Duodenal mucosa (tissue), 2 donors: ENCODE data around the gene NME3.

Experiments
- H3K27ac ChIP-seq: one replicate; pipeline ENCODE4 v1.7.0; 2013; ENCODE audit warnings: low read depth, low read length
- H3K27me3 ChIP-seq, 2 donors: one replicate each; pipeline ENCODE4 v1.7.0; 2013; ENCODE audit warnings: low read length in 2 of 2, control low read depth in 1 of 2; ENCODE audit not compliant: insufficient read depth in 2 of 2, control insufficient read depth in 1 of 2
- H3K36me3 ChIP-seq, 2 donors: one replicate each; pipeline ENCODE4 v1.7.0; 2013; ENCODE audit warnings: low read length in 2 of 2, control low read depth in 1 of 2; ENCODE audit not compliant: insufficient read depth in 2 of 2, control insufficient read depth in 1 of 2
- H3K4me1 ChIP-seq, 2 donors: one replicate each; pipeline ENCODE4 v1.7.0; 2013; ENCODE audit warnings: low read length in 2 of 2, control low read depth in 1 of 2; ENCODE audit not compliant: insufficient read depth in 2 of 2, control insufficient read depth in 1 of 2
- H3K4me3 ChIP-seq, 2 donors: one replicate each; pipeline ENCODE4 v1.7.0; 2013; ENCODE audit warnings: low read length in 2 of 2, low read depth in 1 of 2
- H3K9ac ChIP-seq, 2 donors: one replicate each; pipeline ENCODE4 v1.7.0; 2013; ENCODE audit warnings: low read length in 2 of 2, low read depth in 1 of 2
- H3K9me3 ChIP-seq, 2 donors: one replicate each; pipeline ENCODE4 v1.7.0; 2013; ENCODE audit warnings: low read length in 2 of 2, control low read depth in 1 of 2; ENCODE audit not compliant: control insufficient read depth in 1 of 2

NME3 gene

GRCh38 chr16:1781254-1781653 lies 9.9 kb upstream of the NME3 start:
- H3K4me1 ChIP-seq, result peaks cover 8 to 23% of the 10 kb centered on the region in 2 donors
- H3K4me3 ChIP-seq, result peak overlapping the region; percentile 76 to 80
- peak overlapping the region; percentile 48 to 63 for H3K9ac ChIP-seq
- H3K9me3 ChIP-seq, result no peaks in the 10 kb centered on the region
- no peak overlapping the region for H3K27ac ChIP-seq
- no peaks in the 10 kb centered on the region for H3K27me3 ChIP-seq
- peaks cover 4 to 46% of the 10 kb centered on the region in 2 donors for H3K36me3 ChIP-seq

- Histone ChIP-seq H3K9ac (no peak overlapping the region), H3K9me3 (no peaks in the 10 kb centered on the region), H3K4me3 (no peak overlapping the region), H3K36me3 (peaks cover 7 to 48% of the 10 kb centered on the region in 2 donors), H3K4me1 (peaks cover 8 to 23% of the 10 kb centered on the region in 2 donors), H3K27ac (no peak overlapping the region), H3K27me3 (no peaks in the 10 kb centered on the region)
Observed at GRCh38 chr16:1780677-1781072, 9.3 kb upstream of the NME3 start.

- no peak overlapping the region for H3K9ac ChIP-seq
- no peaks in the 10 kb centered on the region for H3K9me3 ChIP-seq
- H3K27me3 ChIP-seq, result no peaks in the 10 kb centered on the region
- H3K36me3 ChIP-seq, result peaks cover 7 to 51% of the 10 kb centered on the region in 2 donors
- H3K4me1 ChIP-seq, result peaks cover 8 to 20% of the 10 kb centered on the region in 2 donors
- H3K27ac ChIP-seq, result no peak overlapping the region
- H3K4me3 ChIP-seq, result no peak overlapping the region
Observed at GRCh38 chr16:1779741-1780676, 8.7 kb upstream of the NME3 start.

- Histone ChIP-seq H3K27ac (no peak overlapping the region), H3K4me1 (peaks cover 14 to 25% of the 10 kb centered on the region in 2 donors)
Observed at GRCh38 chr16:1779234-1779701, 7.9 kb upstream of the NME3 start.

GRCh38 chr16:1778200-1779179 lies 7.1 kb upstream of the NME3 start:
- no peak overlapping the region for H3K9ac ChIP-seq
- H3K4me3 ChIP-seq, result no peak overlapping the region
- H3K27ac ChIP-seq, result no peak overlapping the region
- peaks cover 20 to 27% of the 10 kb centered on the region in 2 donors for H3K4me1 ChIP-seq
- H3K9me3 ChIP-seq, result no peaks in the 10 kb centered on the region
- peaks cover 7 to 51% of the 10 kb centered on the region in 2 donors for H3K36me3 ChIP-seq
- no peaks in the 10 kb centered on the region for H3K27me3 ChIP-seq

More at GRCh38 chr16:1779234-1779701, 7.9 kb upstream of the NME3 start:
- H3K4me3 ChIP-seq, result no peak overlapping the region
- H3K36me3 ChIP-seq, result peaks cover 7 to 51% of the 10 kb centered on the region in 2 donors
- no peaks in the 10 kb centered on the region for H3K27me3 ChIP-seq
- H3K9ac ChIP-seq, result no peak overlapping the region
- no peaks in the 10 kb centered on the region for H3K9me3 ChIP-seq

- H3K27me3 ChIP-seq, result no peaks in the 10 kb centered on the region
- peaks cover 20 to 27% of the 10 kb centered on the region in 2 donors for H3K4me1 ChIP-seq
- H3K4me3 ChIP-seq, result no peak overlapping the region
- H3K36me3 ChIP-seq, result peaks cover 7 to 51% of the 10 kb centered on the region in 2 donors
- H3K27ac ChIP-seq, result no peak overlapping the region
- no peaks in the 10 kb centered on the region for H3K9me3 ChIP-seq
- no peak overlapping the region for H3K9ac ChIP-seq
Observed at GRCh38 chr16:1777375-1778199, 6.2 kb upstream of the NME3 start.

GRCh38 chr16:1776991-1777374 lies 5.6 kb upstream of the NME3 start:
- Histone ChIP-seq H3K27me3 (no peaks in the 10 kb centered on the region), H3K27ac (no peak overlapping the region), H3K4me1 (peaks cover 20 to 33% of the 10 kb centered on the region in 2 donors), H3K36me3 (peaks cover 7 to 51% of the 10 kb centered on the region in 2 donors), H3K9ac (no peak overlapping the region), H3K9me3 (no peaks in the 10 kb centered on the region), H3K4me3 (no peak overlapping the region)

- Histone ChIP-seq H3K9ac (no peak overlapping the region), H3K4me3 (no peak overlapping the region), H3K4me1 (peaks cover 20 to 33% of the 10 kb centered on the region in 2 donors), H3K9me3 (no peaks in the 10 kb centered on the region), H3K27me3 (no peaks in the 10 kb centered on the region), H3K27ac (no peak overlapping the region), H3K36me3 (peaks cover 7 to 51% of the 10 kb centered on the region in 2 donors)
Observed at GRCh38 chr16:1776672-1776955, 5.3 kb upstream of the NME3 start.

GRCh38 chr16:1775846-1776671 lies 4.7 kb upstream of the NME3 start:
- Histone ChIP-seq H3K9me3 (no peaks in the 10 kb centered on the region), H3K9ac (no peak overlapping the region), H3K27me3 (no peaks in the 10 kb centered on the region), H3K4me3 (no peak overlapping the region), H3K4me1 (peaks cover 15 to 28% of the 10 kb centered on the region in 2 donors), H3K27ac (no peak overlapping the region), H3K36me3 (peaks cover 7 to 50% of the 10 kb centered on the region in 2 donors)
